GM21825 (cell line): Measurements from ENCODE around the gene MUC5B.

Experiments
- ATAC-seq: cut with Tn5 transposase; IDR thresholded peaks from one replicate; pipeline ENCODE4 v1.9.1; 2021; ENCODE audit warnings: mild to moderate bottlenecking, moderate library complexity; ENCODE audit not compliant: unreplicated experiment

MUC5B gene

GRCh38 chr11:1295086-1295485, 72.2 kb downstream of the MUC5B start:
- ATAC-seq: no peak

- no peak for ATAC-seq
Measured at GRCh38 chr11:1295591-1295990, 72.7 kb downstream of the MUC5B start.

GRCh38 chr11:1296287-1296686, 73.4 kb downstream of the MUC5B start:
- no peak for ATAC-seq

GRCh38 chr11:1297011-1297575, 74.2 kb downstream of the MUC5B start:
- ATAC-seq: no peak

- no peak for ATAC-seq
Measured at GRCh38 chr11:1297576-1298473, 75.0 kb downstream of the MUC5B start.

GRCh38 chr11:1298695-1299492, 76.0 kb downstream of the MUC5B start:
- no peak for ATAC-seq

GRCh38 chr11:1299621-1300020, 76.8 kb downstream of the MUC5B start:
- ATAC-seq: no peak

- ATAC-seq: no peak
Measured at GRCh38 chr11:1300121-1300520, 77.3 kb downstream of the MUC5B start.

- ATAC-seq: no peak
Measured at GRCh38 chr11:1300569-1301187, 77.8 kb downstream of the MUC5B start.

GRCh38 chr11:1301220-1302000, 78.5 kb downstream of the MUC5B start:
- ATAC-seq: no peak

- no peak for ATAC-seq
Measured at GRCh38 chr11:1302041-1302460, 79.2 kb downstream of the MUC5B start.

GRCh38 chr11:1302461-1303125, 79.7 kb downstream of the MUC5B start:
- ATAC-seq: no peak

GRCh38 chr11:1303126-1303821, 80.4 kb downstream of the MUC5B start:
- ATAC-seq: no peak

GRCh38 chr11:1303973-1304372, 81.1 kb downstream of the MUC5B start:
- ATAC-seq: no peak

- no peak for ATAC-seq
Measured at GRCh38 chr11:1304380-1304779, 81.5 kb downstream of the MUC5B start.

- ATAC-seq: no peak
Measured at GRCh38 chr11:1305063-1305495, 82.2 kb downstream of the MUC5B start.

- no peak for ATAC-seq
Measured at GRCh38 chr11:1305501-1306056, 82.7 kb downstream of the MUC5B start.

- no peak for ATAC-seq
Measured at GRCh38 chr11:1306186-1307162, 83.6 kb downstream of the MUC5B start.
